NCI-H510A treated with DMSO at 0.1 percent for 48 hours (cell line): ENCODE measurements around the gene CUL1.

Experiments
- DNase-seq: peaks from one replicate; lab custom pipeline; 2025; lab: John Stamatoyannopoulos, UW

The CUL1 gene

GRCh38 chr7:148850564-148850963, 151.9 kb downstream of the CUL1 start:
- no peak for DNase-seq
